Breast epithelium (tissue), 3 donors: ENCODE measurements around the gene DMD.

Source experiments
- POLR2A ChIP-seq: fragments of 450-650 bp; IDR thresholded peaks from one replicate; pipeline ENCODE4 v1.6.1; 2016; ENCODE audit warnings: antibody characterized with exemption, mild to moderate bottlenecking, moderate library complexity
- POLR2AphosphoS5 ChIP-seq, 3 donors: sonication (generic); formaldehyde crosslinking; IDR thresholded peaks; one replicate each; pipeline ENCODE4 v1.6.1; 2017; ENCODE audit warnings: antibody characterized with exemption in 3 of 3

DNA sequence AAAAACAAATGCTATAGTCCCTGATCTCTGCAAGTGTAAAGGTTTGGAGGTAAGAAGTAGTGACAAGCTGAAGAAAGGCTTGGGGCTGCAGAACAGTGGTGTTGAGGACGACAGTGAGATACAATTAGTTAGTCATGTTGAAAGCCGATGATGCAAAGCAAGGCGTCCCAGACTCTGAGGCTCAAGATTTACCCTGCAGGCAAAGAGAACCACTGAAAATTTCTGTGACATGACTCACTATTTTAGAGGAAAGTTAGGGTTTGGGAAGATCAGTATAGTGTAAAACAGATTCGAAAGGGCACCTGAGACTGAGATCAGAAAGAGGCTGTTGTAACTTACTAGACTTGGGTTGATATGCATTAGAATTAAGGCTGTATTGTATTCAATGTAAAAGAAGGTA is 1858.3 kb downstream of the DMD start:
- TF ChIP-seq POLR2AphosphoS5 (IDR thresholded peaks at IDR 0.05) (no peak), POLR2A (no peak)
